ENCODE measurements around the gene PTGIR. TPM values are rescaled to one million over a fixed set of nuclear protein-coding genes. Genes with fewer than 3 reads are reported as not detected.
A peak's percentile ranks its signal among the peaks of the same experiment; 100 is the strongest.

PTGIR gene
- total RNA-seq, 1 donor from 2014 or later: 0.46 TPM

DNA sequence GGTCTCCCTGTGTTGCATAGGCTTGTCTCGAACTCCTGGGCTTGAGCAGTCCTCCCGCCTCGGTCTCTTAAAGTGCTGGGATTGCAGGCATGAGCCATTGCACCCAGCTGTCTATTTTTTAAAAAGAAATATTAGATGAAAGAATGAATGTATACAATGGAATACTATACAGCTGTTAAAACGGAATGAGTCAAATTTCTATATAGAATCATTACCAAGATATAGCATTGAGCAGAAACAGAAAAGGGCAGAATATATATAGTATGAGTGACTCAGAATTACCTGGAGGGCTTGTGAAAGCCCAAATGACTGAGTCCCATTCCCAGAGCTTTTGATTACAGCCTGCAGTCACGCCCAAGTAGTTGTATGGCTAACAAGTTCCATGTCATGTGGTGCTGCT, 31.7 kb upstream of the PTGIR start:
- no peaks in the 10 kb centered on the region for H3K9me3 Mint-ChIP-seq
- TF ChIP-seq, protein P1, sequence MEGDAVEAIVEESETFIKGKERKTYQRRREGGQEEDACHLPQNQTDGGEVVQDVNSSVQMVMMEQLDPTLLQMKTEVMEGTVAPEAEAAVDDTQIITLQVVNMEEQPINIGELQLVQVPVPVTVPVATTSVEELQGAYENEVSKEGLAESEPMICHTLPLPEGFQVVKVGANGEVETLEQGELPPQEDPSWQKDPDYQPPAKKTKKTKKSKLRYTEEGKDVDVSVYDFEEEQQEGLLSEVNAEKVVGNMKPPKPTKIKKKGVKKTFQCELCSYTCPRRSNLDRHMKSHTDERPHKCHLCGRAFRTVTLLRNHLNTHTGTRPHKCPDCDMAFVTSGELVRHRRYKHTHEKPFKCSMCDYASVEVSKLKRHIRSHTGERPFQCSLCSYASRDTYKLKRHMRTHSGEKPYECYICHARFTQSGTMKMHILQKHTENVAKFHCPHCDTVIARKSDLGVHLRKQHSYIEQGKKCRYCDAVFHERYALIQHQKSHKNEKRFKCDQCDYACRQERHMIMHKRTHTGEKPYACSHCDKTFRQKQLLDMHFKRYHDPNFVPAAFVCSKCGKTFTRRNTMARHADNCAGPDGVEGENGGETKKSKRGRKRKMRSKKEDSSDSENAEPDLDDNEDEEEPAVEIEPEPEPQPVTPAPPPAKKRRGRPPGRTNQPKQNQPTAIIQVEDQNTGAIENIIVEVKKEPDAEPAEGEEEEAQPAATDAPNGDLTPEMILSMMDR (conservative IDR thresholded peaks at IDR 0.05): no peak
- H3K27me3 Mint-ChIP-seq: peaks cover 46% of the 10 kb centered on the region
- H3K4me1 Mint-ChIP-seq (ENCODE audit: unreplicated experiment): peaks cover 26% of the 10 kb centered on the region
- H3K27ac Mint-ChIP-seq: no peak overlapping the region
- H3K36me3 Mint-ChIP-seq: peaks cover 7% of the 10 kb centered on the region
- H3K4me3 Mint-ChIP-seq: peak overlapping the region; percentile 39
- no peak for DNase-seq (ENCODE audit: extremely low spot score, unreplicated experiment)

DNA sequence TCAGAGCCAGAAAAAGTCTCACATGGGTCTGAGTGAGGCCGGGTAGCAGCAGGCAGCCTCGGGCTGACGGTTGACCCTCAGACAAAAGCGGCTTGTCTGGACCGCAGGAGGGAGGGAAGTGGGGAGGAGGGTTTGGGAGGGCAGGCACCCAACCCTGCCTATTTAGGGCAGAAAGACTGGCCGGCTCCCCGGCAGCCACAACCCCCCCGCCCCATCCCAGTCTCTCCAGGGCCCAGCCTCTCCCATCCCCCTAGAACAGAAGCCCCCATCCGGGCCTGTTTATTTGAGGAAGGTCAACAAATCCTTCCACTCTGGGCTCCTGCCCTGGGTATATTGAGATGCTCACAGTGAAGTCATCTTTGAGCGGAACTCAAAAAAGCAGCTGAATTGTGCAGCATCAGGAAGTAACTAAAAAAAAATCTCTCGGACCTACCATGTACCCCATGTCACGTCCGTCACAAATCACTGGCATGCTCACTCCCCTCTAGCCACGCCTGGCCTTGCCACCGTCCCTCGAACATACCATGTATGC, 29.8 kb upstream of the PTGIR start:
- Mint-ChIP-seq H3K36me3 (peaks cover 16% of the 10 kb centered on the region), H3K4me1 (ENCODE audit: unreplicated experiment) (peaks cover 26% of the 10 kb centered on the region), H3K9me3 (no peaks in the 10 kb centered on the region), H3K4me3 (peak overlapping the region; percentile 73), H3K27me3 (peaks cover 54% of the 10 kb centered on the region), H3K27ac (peak overlapping the region; percentile 38)
- no peak for DNase-seq (ENCODE audit: extremely low spot score, unreplicated experiment)
- TF ChIP-seq, protein P1 (conservative IDR thresholded peaks at IDR 0.05): no peak

DNA sequence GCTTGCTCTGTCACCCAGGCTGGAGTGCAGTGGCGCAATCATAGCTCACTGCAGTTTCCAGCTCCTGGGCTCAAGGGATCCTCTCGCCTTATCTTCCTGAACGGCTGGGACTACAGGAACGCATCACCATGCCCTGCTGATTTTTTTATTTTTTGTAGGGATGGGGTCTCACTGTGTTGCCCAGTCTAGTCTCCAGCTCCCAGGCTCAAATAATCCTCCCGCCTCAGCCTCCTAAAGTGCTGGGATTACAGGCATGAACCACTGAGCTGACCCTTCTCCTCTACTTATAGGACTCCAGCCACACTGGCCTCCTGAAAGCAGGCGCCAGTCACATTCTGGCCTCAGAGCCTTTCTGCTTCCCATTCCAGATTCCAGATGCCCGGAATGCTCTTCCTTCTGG, 25.6 kb upstream of the PTGIR start:
- Mint-ChIP-seq H3K9me3 (no peaks in the 10 kb centered on the region), H3K4me3 (peak overlapping the region; percentile 12), H3K4me1 (ENCODE audit: unreplicated experiment) (peaks cover 25% of the 10 kb centered on the region), H3K27me3 (peaks cover 65% of the 10 kb centered on the region), H3K27ac (no peak overlapping the region), H3K36me3 (peaks cover 28% of the 10 kb centered on the region)
- DNase-seq (ENCODE audit: extremely low spot score, unreplicated experiment): no peak
- TF ChIP-seq, protein P1 (conservative IDR thresholded peaks at IDR 0.05): no peak

DNA sequence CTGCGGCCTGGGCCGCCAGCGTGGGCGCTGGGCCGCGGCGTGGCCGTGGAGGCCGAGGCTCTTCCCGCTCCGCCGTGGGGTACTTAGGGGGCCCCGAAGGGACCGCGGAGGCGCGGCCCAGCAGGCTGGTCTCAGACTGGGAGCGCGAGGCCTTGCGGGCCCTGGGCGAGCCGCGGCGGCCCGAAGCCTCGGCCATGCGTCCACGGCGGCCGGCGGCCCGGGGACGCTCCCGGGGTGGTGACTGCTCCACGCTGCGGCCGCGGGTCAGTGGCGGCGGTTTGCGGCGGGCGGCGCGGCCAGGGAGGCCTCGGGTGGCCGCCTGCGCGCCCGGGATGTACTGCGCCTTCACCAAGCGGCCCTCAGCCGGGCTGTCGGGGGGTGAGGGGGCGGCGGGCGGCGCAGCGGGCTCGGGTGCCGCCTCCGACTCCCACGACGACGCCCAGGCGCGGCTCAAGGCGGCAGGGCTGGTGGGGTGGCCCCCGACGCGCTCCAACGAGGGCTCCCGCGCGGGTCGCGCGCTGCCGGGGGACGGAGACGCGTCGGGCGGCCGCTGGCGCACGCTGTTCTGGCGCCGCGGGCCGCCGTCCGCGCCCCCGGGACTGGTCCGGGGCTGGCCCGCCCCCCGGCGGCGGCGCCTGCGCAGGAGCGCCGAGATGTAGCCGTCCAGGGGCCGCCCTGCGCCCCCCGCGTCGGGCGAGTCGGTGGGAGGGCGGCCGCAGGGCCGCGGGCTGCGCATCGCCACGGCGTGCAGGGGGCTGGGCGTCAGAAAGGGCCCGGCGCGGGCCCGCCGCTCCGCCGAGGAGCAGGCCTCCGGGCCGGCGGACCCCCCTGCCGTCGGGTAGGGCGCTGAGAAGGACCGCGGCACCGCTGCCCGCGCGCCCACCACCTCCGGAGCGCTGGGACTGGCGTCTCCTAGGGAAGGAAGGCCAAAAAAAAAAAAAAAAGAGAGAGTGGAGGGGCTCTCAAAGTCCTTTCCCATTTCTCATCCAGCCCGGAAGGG, 24.4 kb upstream of the PTGIR start:
- Mint-ChIP-seq H3K36me3 (peaks cover 28% of the 10 kb centered on the region), H3K27me3 (peaks cover 70% of the 10 kb centered on the region)

DNA sequence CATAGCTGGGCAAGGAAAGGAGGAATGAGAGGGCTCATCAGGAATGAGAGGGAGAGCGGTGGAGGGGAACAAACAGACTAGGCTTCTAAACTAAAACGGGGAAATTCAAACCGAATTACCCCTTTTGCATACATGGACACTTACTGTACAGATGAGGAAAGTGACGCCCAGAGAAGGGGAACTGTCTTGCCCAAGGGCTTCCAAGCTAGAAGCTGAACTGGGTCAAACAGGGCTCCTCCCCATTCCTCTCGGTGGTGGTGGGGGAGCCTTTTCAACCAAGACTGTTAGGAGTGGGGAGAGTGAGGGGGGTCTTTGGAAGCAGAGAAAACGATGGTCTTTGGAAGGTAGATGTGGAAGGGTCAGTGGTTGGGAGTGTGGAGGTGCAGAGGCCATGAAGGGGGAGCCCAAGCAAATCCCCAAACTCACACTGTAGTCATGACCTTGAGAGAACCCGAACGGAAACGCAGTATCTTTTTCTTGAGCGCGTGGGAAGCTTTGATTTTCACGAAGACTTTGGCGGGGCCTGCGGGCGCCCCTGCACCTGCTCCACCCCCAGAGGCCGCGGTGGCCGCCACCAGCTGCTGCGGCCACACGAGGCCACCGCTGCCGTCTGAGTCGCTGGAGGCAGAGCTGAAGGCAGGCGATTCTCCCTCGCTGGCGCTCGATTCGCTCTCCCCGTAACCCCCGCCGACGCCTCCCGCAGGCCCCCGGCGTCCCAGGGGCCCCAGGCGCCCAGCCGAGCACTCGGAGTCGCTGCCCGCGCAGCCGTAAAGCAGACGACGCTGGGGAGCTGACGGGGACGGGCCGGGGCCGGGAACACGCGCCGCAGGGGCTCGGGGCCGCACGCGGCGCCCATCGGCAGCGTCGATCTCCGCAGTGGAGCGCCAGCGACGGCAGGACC, 23.4 kb upstream of the PTGIR start:
- peak overlapping the region; percentile 54 for H3K4me3 Mint-ChIP-seq
- no peak for DNase-seq (ENCODE audit: extremely low spot score, unreplicated experiment)
- TF ChIP-seq, protein P1 (conservative IDR thresholded peaks at IDR 0.05): no peak
- H3K27ac Mint-ChIP-seq: no peak overlapping the region
- H3K4me1 Mint-ChIP-seq (ENCODE audit: unreplicated experiment): peaks cover 10% of the 10 kb centered on the region
- H3K36me3 Mint-ChIP-seq: peaks cover 25% of the 10 kb centered on the region
- peaks cover 69% of the 10 kb centered on the region for H3K27me3 Mint-ChIP-seq
- no peaks in the 10 kb centered on the region for H3K9me3 Mint-ChIP-seq

More for the DNA sequence above, 24.4 kb upstream of the PTGIR start:
- Mint-ChIP-seq H3K9me3 (no peaks in the 10 kb centered on the region), H3K27ac (no peak overlapping the region), H3K4me1 (ENCODE audit: unreplicated experiment) (peaks cover 15% of the 10 kb centered on the region), H3K4me3 (no peak overlapping the region)
- TF ChIP-seq, protein P1 (conservative IDR thresholded peaks at IDR 0.05): no peak
- DNase-seq (ENCODE audit: extremely low spot score, unreplicated experiment): no peak
